ENCODE measurements around the gene ASB9. TPM values are rescaled to one million over a fixed set of nuclear protein-coding genes. Genes with fewer than 3 reads are reported as not detected.

ASB9 gene
- total and polyA plus RNA-seq, 10 donors, result 5.4 to 23.0 (median 15.2) TPM

DNA sequence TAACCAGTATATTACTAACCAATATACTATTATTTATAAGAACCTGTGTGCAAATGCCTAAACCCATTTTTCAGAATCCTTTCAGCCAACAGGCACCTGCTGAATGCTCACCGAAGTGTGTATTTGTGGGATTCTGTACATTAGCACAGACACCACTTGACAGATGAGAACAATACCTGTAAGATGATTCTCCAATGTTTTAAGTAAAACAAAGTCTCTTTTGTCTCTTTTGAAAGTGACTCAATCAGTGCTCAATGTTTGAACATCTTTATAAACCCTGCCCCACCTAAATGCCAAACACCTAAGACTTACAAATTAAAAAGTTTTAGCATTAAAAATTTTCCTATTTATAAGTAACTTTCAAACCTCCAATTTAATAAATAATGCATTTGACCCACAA is 763 bp downstream of the ASB9 start:
- H3K4me1 ChIP-seq, result peaks cover 0 to 5% (median 0%) of the 10 kb centered on the region in 6 donors
- no peak for DNase-seq
- 70 to 89% (median 78%) methylated on average over 1 of the region's 1 CpG for WGBS, 5 donors
- TF ChIP-seq POLR2A (IDR thresholded peaks at IDR 0.05), result no peak
- TF ChIP-seq, protein P1, sequence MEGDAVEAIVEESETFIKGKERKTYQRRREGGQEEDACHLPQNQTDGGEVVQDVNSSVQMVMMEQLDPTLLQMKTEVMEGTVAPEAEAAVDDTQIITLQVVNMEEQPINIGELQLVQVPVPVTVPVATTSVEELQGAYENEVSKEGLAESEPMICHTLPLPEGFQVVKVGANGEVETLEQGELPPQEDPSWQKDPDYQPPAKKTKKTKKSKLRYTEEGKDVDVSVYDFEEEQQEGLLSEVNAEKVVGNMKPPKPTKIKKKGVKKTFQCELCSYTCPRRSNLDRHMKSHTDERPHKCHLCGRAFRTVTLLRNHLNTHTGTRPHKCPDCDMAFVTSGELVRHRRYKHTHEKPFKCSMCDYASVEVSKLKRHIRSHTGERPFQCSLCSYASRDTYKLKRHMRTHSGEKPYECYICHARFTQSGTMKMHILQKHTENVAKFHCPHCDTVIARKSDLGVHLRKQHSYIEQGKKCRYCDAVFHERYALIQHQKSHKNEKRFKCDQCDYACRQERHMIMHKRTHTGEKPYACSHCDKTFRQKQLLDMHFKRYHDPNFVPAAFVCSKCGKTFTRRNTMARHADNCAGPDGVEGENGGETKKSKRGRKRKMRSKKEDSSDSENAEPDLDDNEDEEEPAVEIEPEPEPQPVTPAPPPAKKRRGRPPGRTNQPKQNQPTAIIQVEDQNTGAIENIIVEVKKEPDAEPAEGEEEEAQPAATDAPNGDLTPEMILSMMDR (IDR thresholded peaks at IDR 0.05 in 8 of 11, conservative IDR thresholded peaks at IDR 0.05 in 3 of 11), result no peak
- TF ChIP-seq POLR2AphosphoS5 (IDR thresholded peaks at IDR 0.05), result no peak
- H3K27me3 ChIP-seq (replicated peaks in 1 of 7), result no peaks in the 10 kb centered on the region
- H3K4me3 ChIP-seq, result peak overlapping the region in 3 of 8 donors; percentile 17 to 57 (median 31)
- H3K36me3 ChIP-seq, result no peaks in the 10 kb centered on the region
- intact Hi-C loops (cut with DNase I; ENCODE audit: low total_unique reads), result no loop called here
- H3K27ac ChIP-seq, result peak overlapping the region in 5 of 8 donors; percentile 48 to 72 (median 67)
- peaks cover 0 to 7% (median 0%) of the 10 kb centered on the region in 8 donors for H3K9me3 ChIP-seq

GRCh38 chrX:15254852-15255251 is 15.0 kb downstream of the ASB9 start:
- intact Hi-C loops (cut with DNase I; ENCODE audit: low total_unique reads), result no loop called here
- H3K27ac ChIP-seq, result no peak overlapping the region
- H3K4me1 ChIP-seq, result no peaks in the 10 kb centered on the region
- no peaks in the 10 kb centered on the region for H3K36me3 ChIP-seq
- no peaks in the 10 kb centered on the region for H3K27me3 ChIP-seq (replicated peaks in 1 of 7)
- no peak overlapping the region for H3K4me3 ChIP-seq
- no peak for DNase-seq
- TF ChIP-seq, protein P1 (IDR thresholded peaks at IDR 0.05 in 8 of 11, conservative IDR thresholded peaks at IDR 0.05 in 3 of 11), result no peak
- TF ChIP-seq POLR2A (IDR thresholded peaks at IDR 0.05), result no peak
- TF ChIP-seq POLR2AphosphoS5 (IDR thresholded peaks at IDR 0.05), result no peak
- H3K9me3 ChIP-seq, result no peaks in the 10 kb centered on the region

DNA sequence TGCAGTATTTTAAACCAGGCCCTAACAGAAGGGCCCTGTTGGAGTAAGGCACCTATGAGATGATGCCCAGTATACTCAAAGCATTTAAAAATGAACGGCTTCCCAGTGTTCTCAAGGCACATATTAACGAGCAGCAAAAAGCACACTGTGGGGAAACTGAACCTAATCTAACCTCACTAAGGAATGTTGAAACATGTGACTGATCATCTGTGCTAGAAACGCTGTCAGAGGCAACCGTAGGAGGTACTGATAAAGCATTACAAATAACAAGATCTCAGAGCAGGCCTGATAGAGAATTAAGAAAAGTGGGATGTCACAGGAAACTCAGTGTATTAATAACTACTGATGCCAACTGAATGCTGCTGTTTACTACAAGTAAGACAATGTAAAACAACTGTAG is 24.0 kb downstream of the ASB9 start:
- DNase-seq, result no peak

DNA sequence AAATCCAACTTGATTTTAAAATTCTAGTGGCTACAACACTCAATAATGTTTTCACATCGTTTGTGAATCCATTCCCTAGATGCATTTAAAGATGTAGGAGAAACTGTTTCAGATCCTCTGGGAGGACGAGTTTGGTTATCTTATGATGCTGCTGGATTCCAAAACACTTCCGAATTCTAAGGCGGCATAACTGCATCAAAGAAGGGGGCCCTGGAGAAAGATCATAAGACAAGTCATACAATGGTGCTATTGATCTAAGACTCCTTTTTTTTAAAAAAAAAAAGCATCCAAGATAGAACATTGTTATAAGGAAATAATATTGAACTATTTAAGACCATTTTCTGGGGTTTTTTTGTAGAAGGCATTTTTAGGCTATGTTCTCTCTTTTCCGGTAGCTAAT is 25.5 kb downstream of the ASB9 start:
- WGBS, 5 donors, result 77 to 92% (median 80%) methylated on average over 5 of the region's 5 CpGs
- intact Hi-C loops (cut with DNase I; ENCODE audit: low total_unique reads), result loop anchor here (5.0 kb wide), 1 partner anchor 1207 kb away; no protein-coding TSS in a partner anchor

More for the DNA sequence above, 24.0 kb downstream of the ASB9 start:
- Histone ChIP-seq H3K36me3 (no peaks in the 10 kb centered on the region), H3K9me3 (no peaks in the 10 kb centered on the region), H3K27me3 (replicated peaks in 1 of 7) (no peaks in the 10 kb centered on the region), H3K27ac (no peak overlapping the region), H3K4me1 (no peaks in the 10 kb centered on the region), H3K4me3 (no peak overlapping the region)
- intact Hi-C loops (cut with DNase I; ENCODE audit: low total_unique reads), result no loop called here
- WGBS, 5 donors, result 58 to 80% (median 80%) methylated on average over 4 of the region's 4 CpGs
- TF ChIP-seq POLR2A (IDR thresholded peaks at IDR 0.05) (no peak), POLR2AphosphoS5 (IDR thresholded peaks at IDR 0.05) (no peak)
- TF ChIP-seq, protein P1 (IDR thresholded peaks at IDR 0.05 in 8 of 11, conservative IDR thresholded peaks at IDR 0.05 in 3 of 11), result no peak

More for the DNA sequence above, 25.5 kb downstream of the ASB9 start:
- Histone ChIP-seq H3K27me3 (replicated peaks in 1 of 7) (no peaks in the 10 kb centered on the region), H3K4me1 (no peaks in the 10 kb centered on the region), H3K27ac (no peak overlapping the region), H3K36me3 (no peaks in the 10 kb centered on the region), H3K9me3 (no peaks in the 10 kb centered on the region), H3K4me3 (no peak overlapping the region)
- no peak for TF ChIP-seq POLR2AphosphoS5 (IDR thresholded peaks at IDR 0.05)
- no peak for TF ChIP-seq POLR2A (IDR thresholded peaks at IDR 0.05)
- TF ChIP-seq, protein P1 (IDR thresholded peaks at IDR 0.05 in 8 of 11, conservative IDR thresholded peaks at IDR 0.05 in 3 of 11), result no peak
- no peak for DNase-seq
